Activated naive CD8-positive, alpha-beta T cell treated with anti-CD3 and anti-CD28 coated beads for 36 hours (primary cell): ENCODE data around the gene LRIF1. TPM values are rescaled to one million over a fixed set of nuclear protein-coding genes. Genes with fewer than 3 reads are reported as not detected.

Experiments
- total RNA-seq, 2 experiments: library from RNA; stranded (reverse); gene quantifications; one replicate each; pipeline ENCODE4 v1.2.3, GENCODE V29; 2021

LRIF1 gene
- total RNA-seq, 2 experiments from 2014 or later = 14.6 TPM

Other genes starting within 250 kb of the LRIF1 start
- gene CD53, start 90.8 kb downstream of the LRIF1 start, total RNA-seq = 100 to 1,000 TPM; 191 to 193 TPM
- gene DRAM2, start 176.2 kb upstream of the LRIF1 start, total RNA-seq = 10 to 100 TPM; 25.6 to 26.8 TPM
- gene CEPT1, start 176.3 kb upstream of the LRIF1 start, total RNA-seq = 10 to 100 TPM; 34.8 to 35.9 TPM
- 100 to 1,000 TPM; 201 to 203 TPM for gene DENND2D, start 236.7 kb upstream of the LRIF1 start, total RNA-seq